Measurements from ENCODE around the gene GALNT10. TPM values are rescaled to one million over a fixed set of nuclear protein-coding genes. Genes with fewer than 3 reads are reported as not detected.

Gene GALNT10
- polyA plus RNA-seq, 1 of the 3 experiments (the other 2 are of a cell fraction): 56.3 TPM

DNA sequence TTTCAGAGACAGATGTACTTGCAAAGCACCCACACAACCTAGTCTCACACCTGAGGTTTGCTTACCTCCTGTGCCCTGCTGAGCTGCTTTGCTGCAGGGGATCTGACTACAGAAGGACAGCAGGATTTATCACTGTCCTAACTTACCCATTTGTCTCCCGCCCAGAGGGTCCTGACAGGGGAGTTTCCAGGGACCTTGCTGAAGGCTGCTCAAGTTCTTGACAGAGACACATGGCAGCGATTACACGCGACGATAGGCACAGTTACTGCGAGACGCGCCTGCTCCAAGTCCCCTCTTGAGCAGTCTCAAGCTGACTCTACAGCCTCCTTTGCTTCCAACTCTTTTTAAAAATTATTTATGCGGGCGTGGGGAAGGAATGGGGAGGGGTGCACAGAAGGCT lies 24.6 kb upstream of the GALNT10 start:
- 94% methylated on average over 9 of the region's 10 CpGs for WGBS (ENCODE audit: low lambda C conversion rate)
- H3K9me3 ChIP-seq: no peaks in the 10 kb centered on the region
- H3K9me2 ChIP-seq: no peaks in the 10 kb centered on the region
- no peak overlapping the region for H3K4me3 ChIP-seq (ENCODE audit: low read depth in 2 of 2, low read length in 1 of 2)
- H3K4me1 ChIP-seq (ENCODE audit: control insufficient read depth in 1 of 2, insufficient read depth in 2 of 2, low read depth in 1 of 2, low read length in 1 of 2): peaks cover 0 to 9% of the 10 kb centered on the region in 2 experiments; a peak in 2 of 4 replicates
- H4K20me1 ChIP-seq (ENCODE audit: insufficient read depth): no peaks in the 10 kb centered on the region
- H3K79me2 ChIP-seq (ENCODE audit: insufficient read depth): no peaks in the 10 kb centered on the region
- H3K9ac ChIP-seq: no peak overlapping the region
- no peak for DNase-seq
- no peak overlapping the region for H3K27ac ChIP-seq (ENCODE audit: low read depth in 2 of 2, low read length in 1 of 2)
- no peaks in the 10 kb centered on the region for H3F3A ChIP-seq (replicated peaks; ENCODE audit: insufficient read depth)
- CTCF ChIA-PET: interaction anchor here (1.2 to 4.3 kb wide), 3 partner anchors 14 to 232 kb away, joined by 3 to 32 read pairs (median 3); partner anchors contain the start of gene GALNT10
- no peaks in the 10 kb centered on the region for H3K36me3 ChIP-seq (replicated peaks in 1 of 2; ENCODE audit: control insufficient read depth in 1 of 2, insufficient read depth in 2 of 2, low read length in 1 of 2)
- no peak for TF ChIP-seq TAF1 (IDR thresholded peaks at IDR 0.05; ENCODE audit: borderline replicate concordance, low read depth, low read length)
- no peak overlapping the region for H3K4me2 ChIP-seq
- H2AFZ ChIP-seq (ENCODE audit: low read depth): no peak overlapping the region
- H3K27me3 ChIP-seq (ENCODE audit: insufficient read depth): peaks cover 10% of the 10 kb centered on the region; the same call in 1 of the 2 replicates
- POLR2A ChIA-PET: no interaction called here

DNA sequence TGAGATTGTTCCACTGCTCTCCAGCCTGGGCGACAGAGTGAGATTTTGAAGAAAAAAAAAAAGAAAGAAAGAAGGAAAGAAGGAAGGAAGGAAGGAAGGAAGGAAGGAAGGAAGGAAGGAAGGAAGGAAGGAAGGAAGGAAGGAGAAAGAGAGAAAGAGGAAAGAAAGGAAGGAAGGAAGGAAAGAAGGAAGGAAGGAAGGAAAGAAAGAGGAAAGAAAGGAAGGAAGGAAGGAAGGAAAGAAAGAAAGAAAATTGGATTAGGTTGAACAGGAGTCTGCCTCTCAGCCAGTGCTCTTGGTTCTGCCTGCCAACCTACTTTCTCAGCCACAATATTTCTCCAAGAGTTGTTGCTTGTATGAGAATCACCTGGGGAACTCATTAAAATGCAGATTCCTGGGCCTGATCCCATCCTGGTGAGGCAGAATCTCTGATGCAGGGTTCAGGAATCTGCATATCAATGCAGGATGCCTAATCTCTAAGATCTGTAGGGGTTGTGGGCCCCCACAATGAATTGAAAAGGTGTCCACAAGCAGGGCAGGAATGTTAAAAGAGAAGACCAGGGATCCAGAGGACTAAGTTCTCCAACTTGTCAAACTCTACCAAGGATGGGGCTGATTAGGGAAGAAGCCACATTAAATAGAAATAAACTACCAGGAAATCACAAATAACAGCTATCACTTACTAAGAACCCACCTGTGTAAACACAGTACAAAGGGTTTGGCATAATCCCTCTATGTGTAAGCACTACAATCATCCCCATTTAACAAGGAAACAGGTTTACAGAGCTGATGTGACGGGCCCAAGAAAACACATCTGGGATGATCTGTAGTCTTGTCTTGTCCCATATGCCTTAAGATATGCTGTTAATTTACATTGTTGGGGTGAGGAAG lies 23.4 kb upstream of the GALNT10 start:
- ChIA-PET POLR2A (interaction anchor here (0.7 kb wide), 1 partner anchor 42 kb away, joined by 3 read pairs; no protein-coding TSS in a partner anchor), CTCF (interaction anchor here (0.6 to 1.8 kb wide), 3 partner anchors 10 to 95 kb away, joined by 3 to 8 read pairs (median 4); no protein-coding TSS in a partner anchor)
- WGBS (ENCODE audit: low lambda C conversion rate): 90% methylated on average over 2 of the region's 2 CpGs
- Histone ChIP-seq H3K9ac (no peak overlapping the region), H3K4me1 (ENCODE audit: control insufficient read depth in 1 of 2, insufficient read depth in 2 of 2, low read depth in 1 of 2, low read length in 1 of 2) (peaks cover 0 to 9% of the 10 kb centered on the region in 2 experiments; a peak in 2 of 4 replicates), H4K20me1 (ENCODE audit: insufficient read depth) (no peaks in the 10 kb centered on the region), H3K36me3 (replicated peaks in 1 of 2; ENCODE audit: control insufficient read depth in 1 of 2, insufficient read depth in 2 of 2, low read length in 1 of 2) (no peaks in the 10 kb centered on the region), H3K27ac (ENCODE audit: low read depth in 2 of 2, low read length in 1 of 2) (no peak overlapping the region), H3K9me3 (no peaks in the 10 kb centered on the region), H3K9me2 (no peaks in the 10 kb centered on the region), H3K4me2 (no peak overlapping the region), H2AFZ (ENCODE audit: low read depth) (no peak overlapping the region), H3F3A (replicated peaks; ENCODE audit: insufficient read depth) (no peaks in the 10 kb centered on the region), H3K79me2 (ENCODE audit: insufficient read depth) (no peaks in the 10 kb centered on the region), H3K4me3 (ENCODE audit: low read depth in 2 of 2, low read length in 1 of 2) (no peak overlapping the region), H3K27me3 (ENCODE audit: insufficient read depth) (peaks cover 10% of the 10 kb centered on the region; the same call in 1 of the 2 replicates)
- DNase-seq: no peak
- TF ChIP-seq RFX5 (IDR thresholded peaks at IDR 0.05; ENCODE audit: low read length): no peak

DNA sequence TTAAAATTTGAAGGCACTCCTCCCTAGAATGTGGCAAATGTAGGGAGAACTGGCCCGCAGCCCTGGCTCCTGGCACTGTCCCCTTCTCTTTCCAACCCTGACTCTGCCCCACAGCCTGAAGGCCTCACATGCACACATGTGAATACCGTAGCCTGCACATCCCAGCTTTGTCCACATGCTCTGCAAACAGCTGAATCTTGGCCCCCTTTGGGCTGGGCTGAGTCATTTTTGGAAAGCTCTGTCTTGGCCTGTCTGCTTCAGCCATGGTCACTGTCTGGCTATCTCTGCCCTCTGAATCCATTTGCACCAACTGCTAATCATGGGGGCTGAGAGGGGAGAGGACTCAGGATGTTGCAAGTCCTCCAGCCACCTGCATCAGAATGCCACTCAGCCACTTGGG lies 22.1 kb upstream of the GALNT10 start:
- ChIA-PET POLR2A (no interaction called here), CTCF (interaction anchor here (1.4 to 1.8 kb wide), 2 partner anchors 11 to 96 kb away, joined by 3 to 8 read pairs; no protein-coding TSS in a partner anchor)
- Histone ChIP-seq H3K4me3 (ENCODE audit: low read depth in 2 of 2, low read length in 1 of 2) (no peak overlapping the region), H3F3A (replicated peaks; ENCODE audit: insufficient read depth) (no peaks in the 10 kb centered on the region), H3K27ac (ENCODE audit: low read depth in 2 of 2, low read length in 1 of 2) (no peak overlapping the region), H3K79me2 (ENCODE audit: insufficient read depth) (no peaks in the 10 kb centered on the region), H3K9me2 (no peaks in the 10 kb centered on the region), H3K4me1 (ENCODE audit: control insufficient read depth in 1 of 2, insufficient read depth in 2 of 2, low read depth in 1 of 2, low read length in 1 of 2) (peaks cover 0 to 3% of the 10 kb centered on the region in 2 experiments; a peak in 2 of 4 replicates), H3K9ac (no peak overlapping the region), H2AFZ (ENCODE audit: low read depth) (no peak overlapping the region), H3K36me3 (replicated peaks in 1 of 2; ENCODE audit: control insufficient read depth in 1 of 2, insufficient read depth in 2 of 2, low read length in 1 of 2) (no peaks in the 10 kb centered on the region), H4K20me1 (ENCODE audit: insufficient read depth) (no peaks in the 10 kb centered on the region), H3K4me2 (no peak overlapping the region), H3K27me3 (ENCODE audit: insufficient read depth) (peaks cover 8% of the 10 kb centered on the region; the same call in 1 of the 2 replicates), H3K9me3 (no peaks in the 10 kb centered on the region)
- no peak for DNase-seq
- WGBS (ENCODE audit: low lambda C conversion rate): 88% methylated on average over 2 of the region's 2 CpGs
- no peak for TF ChIP-seq MXI1 (IDR thresholded peaks at IDR 0.05; ENCODE audit: low read depth, low read length)
- TF ChIP-seq GABPA (IDR thresholded peaks at IDR 0.05; ENCODE audit: low read depth): no peak
